ENCODE data around the gene GFRA1.

DNA sequence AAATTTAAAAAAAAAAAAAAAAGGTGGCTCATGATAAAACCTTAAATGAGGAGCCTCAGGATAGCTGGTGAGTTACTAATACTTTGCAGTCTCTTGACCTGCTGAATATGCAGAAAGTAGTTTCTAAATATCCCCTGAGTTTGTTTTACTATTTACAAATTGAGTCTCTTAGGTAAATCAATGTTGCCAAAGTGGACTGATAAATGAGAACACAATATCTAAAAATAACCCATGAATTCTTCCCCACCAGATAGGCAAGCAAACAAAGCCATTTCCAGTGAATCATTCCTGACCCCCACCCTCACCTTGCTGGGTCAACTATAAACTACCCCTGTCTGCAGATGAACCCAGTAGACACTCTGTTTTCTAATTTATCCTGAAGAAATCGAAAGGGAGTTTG lies 78.9 kb downstream of the GFRA1 start:
- TF ChIP-seq, protein P1, sequence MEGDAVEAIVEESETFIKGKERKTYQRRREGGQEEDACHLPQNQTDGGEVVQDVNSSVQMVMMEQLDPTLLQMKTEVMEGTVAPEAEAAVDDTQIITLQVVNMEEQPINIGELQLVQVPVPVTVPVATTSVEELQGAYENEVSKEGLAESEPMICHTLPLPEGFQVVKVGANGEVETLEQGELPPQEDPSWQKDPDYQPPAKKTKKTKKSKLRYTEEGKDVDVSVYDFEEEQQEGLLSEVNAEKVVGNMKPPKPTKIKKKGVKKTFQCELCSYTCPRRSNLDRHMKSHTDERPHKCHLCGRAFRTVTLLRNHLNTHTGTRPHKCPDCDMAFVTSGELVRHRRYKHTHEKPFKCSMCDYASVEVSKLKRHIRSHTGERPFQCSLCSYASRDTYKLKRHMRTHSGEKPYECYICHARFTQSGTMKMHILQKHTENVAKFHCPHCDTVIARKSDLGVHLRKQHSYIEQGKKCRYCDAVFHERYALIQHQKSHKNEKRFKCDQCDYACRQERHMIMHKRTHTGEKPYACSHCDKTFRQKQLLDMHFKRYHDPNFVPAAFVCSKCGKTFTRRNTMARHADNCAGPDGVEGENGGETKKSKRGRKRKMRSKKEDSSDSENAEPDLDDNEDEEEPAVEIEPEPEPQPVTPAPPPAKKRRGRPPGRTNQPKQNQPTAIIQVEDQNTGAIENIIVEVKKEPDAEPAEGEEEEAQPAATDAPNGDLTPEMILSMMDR (IDR thresholded peaks at IDR 0.05): no peak
- no peak for TF ChIP-seq POLR2A (IDR thresholded peaks at IDR 0.05)
